ENCODE measurements around the gene RYR2. TPM values are rescaled to one million over a fixed set of nuclear protein-coding genes. Genes with fewer than 3 reads are reported as not detected.

The RYR2 gene
- total and polyA plus RNA-seq, 12 donors = 43.1 to 1,252 (median 872) TPM

DNA sequence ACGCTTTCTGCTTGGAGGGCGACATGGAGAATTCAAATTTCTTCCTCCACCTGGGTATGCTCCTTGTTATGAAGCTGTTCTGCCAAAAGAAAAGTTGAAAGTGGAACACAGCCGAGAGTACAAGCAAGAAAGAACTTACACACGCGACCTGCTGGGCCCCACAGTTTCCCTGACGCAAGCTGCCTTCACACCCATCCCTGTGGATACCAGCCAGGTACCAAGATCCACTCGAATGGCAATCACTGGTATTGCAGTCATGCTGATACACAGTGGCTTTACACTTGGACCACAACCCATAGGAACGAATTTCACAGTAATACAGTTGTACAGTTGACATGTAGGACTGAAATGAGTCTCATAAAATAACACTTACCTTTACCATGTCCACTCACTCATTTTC is 461.3 kb downstream of the RYR2 start:
- DNase-seq (no peak), ATAC-seq (peak in 6 of 8 donors; percentile 25 to 70 (median 46))
- Histone ChIP-seq H3K36me3 (peaks cover 0 to 70% (median 0%) of the 10 kb centered on the region in 9 donors), H3K27ac (peak overlapping the region in 2 of 10 donors; percentile 7 to 30), H3K9me3 (no peaks in the 10 kb centered on the region), H3K27me3 (no peaks in the 10 kb centered on the region), H3K4me3 (no peak overlapping the region), H3K4me1 (peaks cover 0 to 18% (median 0%) of the 10 kb centered on the region in 9 donors)
- intact Hi-C loops (cut with DNase I) = no loop called here
- TF ChIP-seq, protein P1, sequence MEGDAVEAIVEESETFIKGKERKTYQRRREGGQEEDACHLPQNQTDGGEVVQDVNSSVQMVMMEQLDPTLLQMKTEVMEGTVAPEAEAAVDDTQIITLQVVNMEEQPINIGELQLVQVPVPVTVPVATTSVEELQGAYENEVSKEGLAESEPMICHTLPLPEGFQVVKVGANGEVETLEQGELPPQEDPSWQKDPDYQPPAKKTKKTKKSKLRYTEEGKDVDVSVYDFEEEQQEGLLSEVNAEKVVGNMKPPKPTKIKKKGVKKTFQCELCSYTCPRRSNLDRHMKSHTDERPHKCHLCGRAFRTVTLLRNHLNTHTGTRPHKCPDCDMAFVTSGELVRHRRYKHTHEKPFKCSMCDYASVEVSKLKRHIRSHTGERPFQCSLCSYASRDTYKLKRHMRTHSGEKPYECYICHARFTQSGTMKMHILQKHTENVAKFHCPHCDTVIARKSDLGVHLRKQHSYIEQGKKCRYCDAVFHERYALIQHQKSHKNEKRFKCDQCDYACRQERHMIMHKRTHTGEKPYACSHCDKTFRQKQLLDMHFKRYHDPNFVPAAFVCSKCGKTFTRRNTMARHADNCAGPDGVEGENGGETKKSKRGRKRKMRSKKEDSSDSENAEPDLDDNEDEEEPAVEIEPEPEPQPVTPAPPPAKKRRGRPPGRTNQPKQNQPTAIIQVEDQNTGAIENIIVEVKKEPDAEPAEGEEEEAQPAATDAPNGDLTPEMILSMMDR (IDR thresholded peaks at IDR 0.05) = no peak
- WGBS, 2 donors = 64 to 80% methylated on average over 8 of the region's 8 CpGs

DNA sequence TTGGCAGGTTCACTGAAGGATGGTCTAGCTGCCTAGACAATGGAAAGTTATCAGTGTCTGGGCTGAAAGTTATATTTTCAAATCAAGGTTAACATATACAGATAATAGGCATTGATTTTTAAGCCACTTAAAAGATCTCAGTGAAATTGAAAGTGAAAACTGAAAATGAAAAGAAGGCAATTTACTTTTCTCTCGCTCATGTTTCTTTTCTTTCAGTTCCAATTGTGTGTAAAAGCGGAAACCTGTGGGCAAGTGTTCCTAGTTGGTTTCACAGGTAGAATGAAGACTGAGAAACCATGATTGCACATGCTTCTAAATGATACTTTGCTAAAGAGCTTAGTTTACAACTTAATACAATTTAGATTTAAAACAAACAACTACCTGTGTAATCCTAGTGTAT is 465.0 kb downstream of the RYR2 start:
- no peak for DNase-seq
- 89 to 95% methylated on average over 2 of the region's 2 CpGs for WGBS, 2 donors
- peaks cover 0 to 26% (median 0%) of the 10 kb centered on the region in 9 donors for H3K4me1 ChIP-seq

DNA sequence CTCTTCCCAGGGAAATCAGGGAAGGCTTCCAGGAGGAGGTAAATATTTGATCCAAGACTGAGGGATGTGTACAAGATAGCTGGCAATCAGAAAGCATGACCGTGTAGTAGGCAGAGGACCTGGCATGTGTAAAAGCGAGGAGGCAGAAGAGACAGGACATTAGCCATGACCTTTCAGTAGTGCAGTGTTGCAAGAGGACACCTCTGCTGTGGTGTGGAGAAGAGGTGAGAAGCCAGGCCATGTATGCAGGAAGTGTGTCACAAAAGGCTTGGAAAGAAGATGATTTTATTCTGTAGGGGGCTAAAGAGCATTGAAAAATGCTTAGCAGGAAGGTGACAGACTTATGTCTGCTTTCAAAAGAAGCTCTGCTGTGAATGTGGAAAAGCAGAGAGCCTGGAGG is 467.8 kb downstream of the RYR2 start:
- no peaks in the 10 kb centered on the region for H3K9me3 ChIP-seq
- no peak overlapping the region for H3K27ac ChIP-seq
- H3K4me3 ChIP-seq = no peak overlapping the region
- DNase-seq = no peak
- 61 to 67% methylated on average over 2 of the region's 2 CpGs for WGBS, 2 donors
- intact Hi-C loops (cut with DNase I) = no loop called here
- peaks cover 0 to 15% (median 0%) of the 10 kb centered on the region in 9 donors for H3K4me1 ChIP-seq
- no peaks in the 10 kb centered on the region for H3K27me3 ChIP-seq
- peaks cover 0 to 93% (median 0%) of the 10 kb centered on the region in 9 donors for H3K36me3 ChIP-seq
- peak in 2 of 8 donors; percentile 23 to 24 for ATAC-seq
- TF ChIP-seq, protein P1 (IDR thresholded peaks at IDR 0.05) = no peak

More for the DNA sequence above, 465.0 kb downstream of the RYR2 start:
- Histone ChIP-seq H3K27ac (no peak overlapping the region), H3K9me3 (no peaks in the 10 kb centered on the region), H3K27me3 (no peaks in the 10 kb centered on the region), H3K4me3 (no peak overlapping the region), H3K36me3 (peaks cover 0 to 88% (median 0%) of the 10 kb centered on the region in 9 donors)
- intact Hi-C loops (cut with DNase I) = no loop called here
- TF ChIP-seq, protein P1 (IDR thresholded peaks at IDR 0.05) = no peak
- ATAC-seq = no peak

DNA sequence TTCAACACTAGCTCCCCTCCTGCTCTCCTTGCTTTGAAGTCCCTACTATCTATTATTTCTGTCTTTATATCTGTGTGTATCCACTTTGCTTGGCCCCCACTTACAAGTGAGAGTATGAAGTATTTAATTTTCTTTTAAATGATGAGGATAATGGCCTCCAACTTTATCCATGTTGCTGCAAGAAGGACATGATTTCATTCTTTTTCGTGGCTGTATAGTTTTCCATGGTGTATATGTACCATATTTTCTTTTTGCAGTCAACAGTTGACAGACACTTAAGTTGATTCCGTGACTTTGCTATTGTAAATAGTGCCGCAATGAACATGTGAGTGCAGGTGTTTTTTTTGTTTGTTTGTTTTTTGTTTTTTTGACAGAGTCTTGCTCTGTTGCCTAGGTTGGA is 483.1 kb downstream of the RYR2 start:
- 83 to 85% methylated on average over 3 of the region's 3 CpGs for WGBS, 2 donors
- Histone ChIP-seq H3K27ac (no peak overlapping the region), H3K9me3 (peaks cover 0 to 5% (median 0%) of the 10 kb centered on the region in 11 donors), H3K27me3 (no peaks in the 10 kb centered on the region), H3K4me1 (peaks cover 0 to 63% (median 10%) of the 10 kb centered on the region in 9 donors), H3K4me3 (no peak overlapping the region), H3K36me3 (peaks cover 0 to 60% (median 0%) of the 10 kb centered on the region in 9 donors)
- intact Hi-C loops (cut with DNase I) = no loop called here
- DNase-seq (no peak), ATAC-seq (no peak)
- TF ChIP-seq, protein P1 (IDR thresholded peaks at IDR 0.05) = no peak
